Measurements from ENCODE around the gene LARP4B.

GRCh38 chr10:829241-829640 lies 102.3 kb downstream of the LARP4B start:
- TF ChIP-seq CTCF (optimal IDR thresholded peaks at IDR 0.05 in 1 of 3, IDR thresholded peaks at IDR 0.05 in 1 of 3, conservative IDR thresholded peaks at IDR 0.05 in 1 of 3; ENCODE audit: extremely low read depth in 1 of 3, insufficient read depth in 2 of 3, low read length in 3 of 3) (no peak), EZH2 (IDR thresholded peaks at IDR 0.05; ENCODE audit: low read length) (no peak)
